BLaER1 treated with 17β-estradiol and CSF1 and Interleukin-3, amounts not matched to agents 10 nM and 100 nM (cell line): ENCODE data around the gene RAMP1.
"Not testable (repeated sequence)": the region's sequence is repeated elsewhere in the genome, so short reads cannot be mapped to it uniquely, and the experiment has no call there.

Source experiments
- H3K27ac ChIP-seq, 11 experiments: shearing (Covaris generic); formaldehyde crosslinking; 2 replicates each; pipeline ENCODE4 v1.8.1; 2022
- H3K27me3 ChIP-seq, 11 experiments: shearing (Covaris generic); formaldehyde crosslinking; 2 replicates each; pipeline ENCODE4 v1.8.1; 2022
- H3K36me3 ChIP-seq, 11 experiments: shearing (Covaris generic); formaldehyde crosslinking; 2 replicates each; pipeline ENCODE4 v1.8.1; 2022
- H3K4me1 ChIP-seq, 10 experiments: shearing (Covaris generic); formaldehyde crosslinking; 2 replicates each; pipeline ENCODE4 v1.8.1; 2022
- H3K4me2 ChIP-seq, 11 experiments: shearing (Covaris generic); formaldehyde crosslinking; 2 replicates each; pipeline ENCODE4 v1.8.1; 2022
- H3K4me3 ChIP-seq, 10 experiments: shearing (Covaris generic); formaldehyde crosslinking; 2 replicates each; pipeline ENCODE4 v1.8.1; 2022
- H3K9ac ChIP-seq, 11 experiments: shearing (Covaris generic); formaldehyde crosslinking; 2 replicates each; pipeline ENCODE4 v1.8.1; 2022
- H3K9me3 ChIP-seq, 11 experiments: shearing (Covaris generic); formaldehyde crosslinking; replicated peaks in 1 of 11; 2 replicates each; pipeline ENCODE4 v1.8.1; 2022
- H4K20me1 ChIP-seq, 11 experiments: shearing (Covaris generic); formaldehyde crosslinking; 2 replicates each; pipeline ENCODE4 v1.8.1; 2022
- Cebpa-rat ChIP-seq, 11 experiments: shearing (Covaris generic); IDR thresholded peaks; 2 replicates each; pipeline ENCODE4 v1.8.1; 2022

Gene RAMP1

GRCh38 chr2:237866101-237866621 lies 6.7 kb downstream of the RAMP1 start:
- Histone ChIP-seq H3K4me2 (no peak overlapping the region), H3K36me3 (no peaks in the 10 kb centered on the region), H3K27me3 (peaks cover 18 to 34% (median 24%) of the 10 kb centered on the region in 11 experiments), H3K9me3 (no peaks in the 10 kb centered on the region), H3K9ac (no peak overlapping the region), H4K20me1 (peaks cover 0 to 7% (median 0%) of the 10 kb centered on the region in 11 experiments; a peak in 2 of 22 replicates), H3K4me3 (no peak overlapping the region), H3K27ac (no peak overlapping the region), H3K4me1 (peaks cover 10 to 23% (median 15%) of the 10 kb centered on the region in 10 experiments)
- TF ChIP-seq Cebpa-rat (IDR thresholded peaks at IDR 0.05): no peak

- H3K9ac ChIP-seq: no peak overlapping the region
- H3K4me1 ChIP-seq: peaks cover 11 to 35% (median 28%) of the 10 kb centered on the region in 10 experiments
These were observed 8.0 kb downstream of the RAMP1 start for GRCh38 chr2:237867465-237867864.

GRCh38 chr2:237868074-237868473 lies 8.7 kb downstream of the RAMP1 start:
- peaks cover 0 to 27% (median 8%) of the 10 kb centered on the region in 11 experiments; a peak in 11 of 22 replicates for H3K27me3 ChIP-seq
- H4K20me1 ChIP-seq, H3K9ac ChIP-seq, H3K36me3 ChIP-seq, H3K4me3 ChIP-seq, H3K27ac ChIP-seq, H3K9me3 ChIP-seq: not testable (repeated sequence)
- H3K4me2 ChIP-seq: peak overlapping the region in 4 of 11 experiments; percentile 57 to 78 (median 60); a peak in 8 of 22 replicates
- H3K4me1 ChIP-seq: peaks cover 11 to 35% (median 29%) of the 10 kb centered on the region in 10 experiments

More at GRCh38 chr2:237867465-237867864, 8.0 kb downstream of the RAMP1 start:
- Histone ChIP-seq H3K27ac (no peak overlapping the region), H3K9me3 (no peaks in the 10 kb centered on the region), H3K27me3 (peaks cover 5 to 27% (median 13%) of the 10 kb centered on the region in 11 experiments; a peak in 19 of 22 replicates), H3K4me3 (no peak overlapping the region), H3K4me2 (no peak overlapping the region), H4K20me1 (peaks cover 0 to 6% (median 0%) of the 10 kb centered on the region in 11 experiments; a peak in 2 of 22 replicates), H3K36me3 (no peaks in the 10 kb centered on the region)
- no peak for TF ChIP-seq Cebpa-rat (IDR thresholded peaks at IDR 0.05)

- Histone ChIP-seq H3K27ac (no peak overlapping the region), H3K4me3 (peak overlapping the region in 1 of 10 experiments; percentile 7; a peak in 2 of 20 replicates), H3K36me3 (no peaks in the 10 kb centered on the region), H3K9me3 (no peaks in the 10 kb centered on the region), H3K9ac (no peak overlapping the region), H4K20me1 (peaks cover 0 to 8% (median 0%) of the 10 kb centered on the region in 11 experiments; a peak in 1 of 22 replicates), H3K4me1 (peaks cover 11 to 41% (median 32%) of the 10 kb centered on the region in 10 experiments), H3K27me3 (peaks cover 0 to 32% (median 8%) of the 10 kb centered on the region in 11 experiments; a peak in 11 of 22 replicates), H3K4me2 (peak overlapping the region; percentile 53 to 78 (median 62))
- no peak for TF ChIP-seq Cebpa-rat (IDR thresholded peaks at IDR 0.05)
These were observed 9.4 kb downstream of the RAMP1 start for GRCh38 chr2:237868631-237869342.

- Histone ChIP-seq H3K4me2 (peak overlapping the region; percentile 53 to 78 (median 62); a peak in 18 of 22 replicates), H3K9me3 (no peaks in the 10 kb centered on the region), H3K9ac (no peak overlapping the region), H3K36me3 (no peaks in the 10 kb centered on the region), H3K4me1 (peaks cover 11 to 45% (median 34%) of the 10 kb centered on the region in 10 experiments), H3K27ac (no peak overlapping the region), H3K27me3 (peaks cover 0 to 32% (median 8%) of the 10 kb centered on the region in 11 experiments; a peak in 11 of 22 replicates), H4K20me1 (peaks cover 0 to 8% (median 0%) of the 10 kb centered on the region in 11 experiments; a peak in 1 of 22 replicates), H3K4me3 (no peak overlapping the region)
- no peak for TF ChIP-seq Cebpa-rat (IDR thresholded peaks at IDR 0.05)
These were observed 10.1 kb downstream of the RAMP1 start for GRCh38 chr2:237869343-237870102.

- Histone ChIP-seq H4K20me1 (peaks cover 0 to 8% (median 0%) of the 10 kb centered on the region in 11 experiments; a peak in 1 of 22 replicates), H3K27me3 (peaks cover 0 to 32% (median 8%) of the 10 kb centered on the region in 11 experiments; a peak in 11 of 22 replicates), H3K4me1 (peaks cover 11 to 45% (median 34%) of the 10 kb centered on the region in 10 experiments), H3K27ac (no peak overlapping the region), H3K4me3 (no peak overlapping the region), H3K4me2 (no peak overlapping the region), H3K36me3 (no peaks in the 10 kb centered on the region), H3K9ac (no peak overlapping the region), H3K9me3 (no peaks in the 10 kb centered on the region)
- TF ChIP-seq Cebpa-rat (IDR thresholded peaks at IDR 0.05): no peak
These were observed 10.7 kb downstream of the RAMP1 start for GRCh38 chr2:237870126-237870525.

GRCh38 chr2:237870754-237871651 lies 11.6 kb downstream of the RAMP1 start:
- peaks cover 11 to 45% (median 34%) of the 10 kb centered on the region in 10 experiments for H3K4me1 ChIP-seq
- no peak overlapping the region for H3K27ac ChIP-seq
- H3K9me3 ChIP-seq: no peaks in the 10 kb centered on the region
- peaks cover 0 to 8% (median 0%) of the 10 kb centered on the region in 11 experiments; a peak in 2 of 22 replicates for H4K20me1 ChIP-seq
- no peak overlapping the region for H3K9ac ChIP-seq
- peaks cover 0 to 32% (median 8%) of the 10 kb centered on the region in 11 experiments; a peak in 11 of 22 replicates for H3K27me3 ChIP-seq
- H3K4me3 ChIP-seq: no peak overlapping the region
- H3K36me3 ChIP-seq: no peaks in the 10 kb centered on the region
- peak overlapping the region in 9 of 11 experiments; percentile 31 to 83 (median 70); a peak in 17 of 22 replicates for H3K4me2 ChIP-seq
- TF ChIP-seq Cebpa-rat (IDR thresholded peaks at IDR 0.05): no peak
